Liver (tissue), 3 donors: ENCODE data around the gene CT83.

Source experiments
- JUND ChIP-seq, 2 donors: IDR thresholded peaks; 2 replicates each; pipeline ENCODE4 v1.6.1; 2016; ENCODE audit warnings: antibody characterized with exemption in 2 of 2
- MAX ChIP-seq: IDR thresholded peaks from 2 replicates; pipeline ENCODE4 v1.6.1; 2016; ENCODE audit warnings: antibody characterized with exemption
- TF ChIP-seq, protein P1 (sequence below): IDR thresholded peaks from 2 replicates; pipeline ENCODE4 v1.6.1; 2016; ENCODE audit warnings: antibody characterized with exemption, mild to moderate bottlenecking
- TF ChIP-seq, protein P2 (sequence below): fragments of 150-350 bp; IDR thresholded peaks from 2 replicates; pipeline ENCODE4 v1.5.1; 2017; ENCODE audit warnings: improper control_type of control experiment, low read depth, low read length; ENCODE audit not compliant: missing input control
- donor health status: healthy.
- donor health status: healthy.

DNA sequence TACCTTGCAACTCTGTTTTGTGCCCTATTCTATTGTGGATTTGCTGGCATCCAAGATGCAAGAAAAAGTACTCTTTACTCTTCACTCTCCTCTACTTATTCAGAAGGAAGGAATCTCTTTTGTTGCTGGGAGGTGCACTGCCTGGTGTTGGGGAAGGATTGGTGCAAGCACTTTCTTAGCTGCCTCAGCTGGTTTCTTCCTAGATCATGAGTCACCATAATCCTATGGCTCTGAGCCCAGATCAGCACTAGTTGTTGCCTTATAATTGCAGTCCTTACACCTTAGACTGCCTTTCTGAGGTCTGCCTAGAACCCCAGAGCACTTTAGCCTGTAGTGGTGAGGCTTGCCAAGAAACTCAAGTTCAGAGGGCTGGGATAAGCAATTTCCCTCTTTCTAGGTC is 37.0 kb upstream of the CT83 start:
- TF ChIP-seq, protein P1, sequence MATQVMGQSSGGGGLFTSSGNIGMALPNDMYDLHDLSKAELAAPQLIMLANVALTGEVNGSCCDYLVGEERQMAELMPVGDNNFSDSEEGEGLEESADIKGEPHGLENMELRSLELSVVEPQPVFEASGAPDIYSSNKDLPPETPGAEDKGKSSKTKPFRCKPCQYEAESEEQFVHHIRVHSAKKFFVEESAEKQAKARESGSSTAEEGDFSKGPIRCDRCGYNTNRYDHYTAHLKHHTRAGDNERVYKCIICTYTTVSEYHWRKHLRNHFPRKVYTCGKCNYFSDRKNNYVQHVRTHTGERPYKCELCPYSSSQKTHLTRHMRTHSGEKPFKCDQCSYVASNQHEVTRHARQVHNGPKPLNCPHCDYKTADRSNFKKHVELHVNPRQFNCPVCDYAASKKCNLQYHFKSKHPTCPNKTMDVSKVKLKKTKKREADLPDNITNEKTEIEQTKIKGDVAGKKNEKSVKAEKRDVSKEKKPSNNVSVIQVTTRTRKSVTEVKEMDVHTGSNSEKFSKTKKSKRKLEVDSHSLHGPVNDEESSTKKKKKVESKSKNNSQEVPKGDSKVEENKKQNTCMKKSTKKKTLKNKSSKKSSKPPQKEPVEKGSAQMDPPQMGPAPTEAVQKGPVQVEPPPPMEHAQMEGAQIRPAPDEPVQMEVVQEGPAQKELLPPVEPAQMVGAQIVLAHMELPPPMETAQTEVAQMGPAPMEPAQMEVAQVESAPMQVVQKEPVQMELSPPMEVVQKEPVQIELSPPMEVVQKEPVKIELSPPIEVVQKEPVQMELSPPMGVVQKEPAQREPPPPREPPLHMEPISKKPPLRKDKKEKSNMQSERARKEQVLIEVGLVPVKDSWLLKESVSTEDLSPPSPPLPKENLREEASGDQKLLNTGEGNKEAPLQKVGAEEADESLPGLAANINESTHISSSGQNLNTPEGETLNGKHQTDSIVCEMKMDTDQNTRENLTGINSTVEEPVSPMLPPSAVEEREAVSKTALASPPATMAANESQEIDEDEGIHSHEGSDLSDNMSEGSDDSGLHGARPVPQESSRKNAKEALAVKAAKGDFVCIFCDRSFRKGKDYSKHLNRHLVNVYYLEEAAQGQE: no peak
- TF ChIP-seq, protein P2, sequence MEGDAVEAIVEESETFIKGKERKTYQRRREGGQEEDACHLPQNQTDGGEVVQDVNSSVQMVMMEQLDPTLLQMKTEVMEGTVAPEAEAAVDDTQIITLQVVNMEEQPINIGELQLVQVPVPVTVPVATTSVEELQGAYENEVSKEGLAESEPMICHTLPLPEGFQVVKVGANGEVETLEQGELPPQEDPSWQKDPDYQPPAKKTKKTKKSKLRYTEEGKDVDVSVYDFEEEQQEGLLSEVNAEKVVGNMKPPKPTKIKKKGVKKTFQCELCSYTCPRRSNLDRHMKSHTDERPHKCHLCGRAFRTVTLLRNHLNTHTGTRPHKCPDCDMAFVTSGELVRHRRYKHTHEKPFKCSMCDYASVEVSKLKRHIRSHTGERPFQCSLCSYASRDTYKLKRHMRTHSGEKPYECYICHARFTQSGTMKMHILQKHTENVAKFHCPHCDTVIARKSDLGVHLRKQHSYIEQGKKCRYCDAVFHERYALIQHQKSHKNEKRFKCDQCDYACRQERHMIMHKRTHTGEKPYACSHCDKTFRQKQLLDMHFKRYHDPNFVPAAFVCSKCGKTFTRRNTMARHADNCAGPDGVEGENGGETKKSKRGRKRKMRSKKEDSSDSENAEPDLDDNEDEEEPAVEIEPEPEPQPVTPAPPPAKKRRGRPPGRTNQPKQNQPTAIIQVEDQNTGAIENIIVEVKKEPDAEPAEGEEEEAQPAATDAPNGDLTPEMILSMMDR: no peak
- TF ChIP-seq MAX (no peak), JUND (IDR thresholded peaks at IDR 0.05) (no peak)
